ENCODE data around the gene NUP188.
"Not testable (repeated sequence)": the region's sequence is repeated elsewhere in the genome, so short reads cannot be mapped to it uniquely, and the experiment has no call there.

Gene NUP188

DNA sequence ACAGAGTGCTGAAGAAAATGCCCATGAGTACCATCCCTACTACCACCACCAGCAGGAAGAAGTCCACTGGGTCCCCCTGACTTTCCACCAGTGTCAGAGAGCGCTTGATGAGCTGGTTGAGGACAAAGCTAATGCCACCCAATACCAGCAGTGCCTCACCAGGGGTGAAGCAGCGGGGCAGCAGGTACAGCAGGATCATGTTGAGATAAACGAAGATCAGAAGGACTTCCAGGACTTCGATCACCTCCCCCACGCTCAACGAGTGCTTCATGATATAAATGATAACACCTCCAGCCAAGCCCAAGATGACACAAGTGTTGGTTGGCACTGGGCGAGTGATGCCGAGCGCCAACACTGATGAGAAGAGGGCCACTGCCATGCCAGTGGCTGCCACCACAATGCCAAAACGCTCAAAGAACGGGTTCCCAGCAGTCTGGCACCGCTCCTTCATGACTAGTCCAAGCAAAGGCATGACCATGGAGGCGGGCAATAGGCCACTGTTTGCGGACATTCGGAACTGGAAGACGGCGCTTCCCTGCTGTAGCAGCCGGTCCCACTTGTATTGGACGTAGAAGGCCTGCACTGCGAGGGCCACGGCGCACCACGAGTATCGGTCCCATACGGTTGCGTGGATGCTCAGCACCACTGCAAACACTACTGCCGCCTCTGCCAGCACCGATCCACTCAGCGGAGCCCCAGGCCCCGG lies 775 bp upstream of the NUP188 start:
- peaks cover 37% of the 10 kb centered on the region for H3K4me1 ChIP-seq (ENCODE audit: control insufficient read depth, insufficient read depth, low read length)
- peak overlapping the region; percentile 90 for H3K4me3 ChIP-seq (ENCODE audit: low read length)
- DNase-seq (ENCODE audit: low read depth) = peak; percentile 40
- no peaks in the 10 kb centered on the region for H3K27me3 ChIP-seq (replicated peaks; ENCODE audit: control insufficient read depth, insufficient read depth, low read length)
- H3K36me3 ChIP-seq (ENCODE audit: control insufficient read depth, insufficient read depth, low read length, severe bottlenecking) = peaks cover 12% of the 10 kb centered on the region
- H3K9me3 ChIP-seq (ENCODE audit: control insufficient read depth, low read length) = no peaks in the 10 kb centered on the region
- H3K9ac ChIP-seq (ENCODE audit: low read length) = peak overlapping the region; percentile 93

DNA sequence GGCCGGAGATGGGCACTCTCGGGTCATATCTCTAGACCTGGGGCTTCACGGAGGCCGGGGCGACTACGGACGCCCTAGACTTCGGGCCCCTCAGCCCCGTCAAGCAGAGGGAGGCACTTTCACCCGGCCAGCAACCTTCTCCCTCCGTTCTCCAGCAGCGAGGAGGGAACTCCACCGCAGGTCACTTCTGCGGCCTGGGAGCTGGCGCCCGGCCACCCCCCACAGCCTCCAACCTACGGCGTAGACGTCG lies 297 bp upstream of the NUP188 start:
- no peak for DNase-seq (ENCODE audit: low read depth)
- Histone ChIP-seq H3K9ac (ENCODE audit: low read length) (peak overlapping the region; percentile 93), H3K36me3 (ENCODE audit: control insufficient read depth, insufficient read depth, low read length, severe bottlenecking) (peaks cover 12% of the 10 kb centered on the region), H3K4me3 (ENCODE audit: low read length) (peak overlapping the region; percentile 90), H3K27me3 (replicated peaks; ENCODE audit: control insufficient read depth, insufficient read depth, low read length) (no peaks in the 10 kb centered on the region), H3K4me1 (ENCODE audit: control insufficient read depth, insufficient read depth, low read length) (peaks cover 37% of the 10 kb centered on the region), H3K9me3 (ENCODE audit: control insufficient read depth, low read length) (no peaks in the 10 kb centered on the region)

DNA sequence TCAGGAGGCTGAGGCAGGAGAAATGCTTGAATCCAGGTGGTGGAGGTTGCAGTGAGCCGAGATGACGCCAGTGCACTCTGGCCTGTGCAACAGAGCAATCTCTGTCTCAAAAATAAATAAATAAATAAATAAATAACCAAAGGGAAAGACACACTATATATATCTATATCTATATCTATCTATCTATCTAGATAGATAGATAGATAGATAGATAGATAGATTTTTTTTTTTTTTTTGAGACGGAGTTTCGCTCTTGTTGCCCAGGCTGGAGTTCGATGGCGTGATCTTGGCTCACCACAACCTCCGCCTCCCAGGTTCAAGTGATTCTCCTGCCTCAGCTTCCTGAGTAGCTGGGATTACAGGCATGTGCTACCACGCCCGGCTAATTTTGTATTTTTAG lies 13.9 kb downstream of the NUP188 start:
- peaks cover 56% of the 10 kb centered on the region for H3K36me3 ChIP-seq (ENCODE audit: control insufficient read depth, insufficient read depth, low read length, severe bottlenecking)
- H3K4me1 ChIP-seq (ENCODE audit: control insufficient read depth, insufficient read depth, low read length); H3K4me3 ChIP-seq (ENCODE audit: low read length); H3K9ac ChIP-seq (ENCODE audit: low read length); H3K27me3 ChIP-seq (replicated peaks; ENCODE audit: control insufficient read depth, insufficient read depth, low read length); DNase-seq (ENCODE audit: low read depth); H3K9me3 ChIP-seq (ENCODE audit: control insufficient read depth, low read length): not testable (repeated sequence)

GRCh38 chr9:128969491-128969890 lies 22.0 kb downstream of the NUP188 start:
- no peaks in the 10 kb centered on the region for H3K4me1 ChIP-seq (ENCODE audit: control insufficient read depth, insufficient read depth, low read length)
- no peaks in the 10 kb centered on the region for H3K27me3 ChIP-seq (replicated peaks; ENCODE audit: control insufficient read depth, insufficient read depth, low read length)
- no peak overlapping the region for H3K9ac ChIP-seq (ENCODE audit: low read length)
- peak; percentile 27 for DNase-seq (ENCODE audit: low read depth)
- no peaks in the 10 kb centered on the region for H3K9me3 ChIP-seq (ENCODE audit: control insufficient read depth, low read length)
- H3K36me3 ChIP-seq (ENCODE audit: control insufficient read depth, insufficient read depth, low read length, severe bottlenecking) = peaks cover 65% of the 10 kb centered on the region
- H3K4me3 ChIP-seq (ENCODE audit: low read length) = no peak overlapping the region

DNA sequence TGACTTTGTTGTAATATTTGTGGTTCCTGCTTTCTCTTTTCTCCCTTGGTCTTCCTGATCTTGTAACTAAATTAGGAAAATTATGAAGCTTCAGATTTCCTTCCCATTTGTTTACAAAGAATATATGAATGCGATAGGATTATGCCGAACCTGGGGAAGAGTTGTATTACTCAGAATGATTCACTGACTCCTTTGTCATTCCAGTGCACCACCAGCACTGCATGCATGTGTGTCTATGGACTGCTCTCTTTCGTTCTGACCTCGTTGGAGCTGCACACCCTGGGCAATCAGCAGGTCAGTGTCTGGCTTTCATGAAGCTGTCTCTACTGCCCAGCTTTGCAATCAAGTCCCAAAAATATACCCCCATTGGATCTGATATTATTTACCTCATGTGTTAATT lies 25.5 kb downstream of the NUP188 start:
- no peaks in the 10 kb centered on the region for H3K9me3 ChIP-seq (ENCODE audit: control insufficient read depth, low read length)
- H3K27me3 ChIP-seq (replicated peaks; ENCODE audit: control insufficient read depth, insufficient read depth, low read length) = no peaks in the 10 kb centered on the region
- H3K36me3 ChIP-seq (ENCODE audit: control insufficient read depth, insufficient read depth, low read length, severe bottlenecking) = peaks cover 87% of the 10 kb centered on the region
- DNase-seq (ENCODE audit: low read depth) = peak; percentile 59
- H3K4me1 ChIP-seq (ENCODE audit: control insufficient read depth, insufficient read depth, low read length) = no peaks in the 10 kb centered on the region
- no peak overlapping the region for H3K4me3 ChIP-seq (ENCODE audit: low read length)
- no peak overlapping the region for H3K9ac ChIP-seq (ENCODE audit: low read length)

- no peak overlapping the region for H3K9ac ChIP-seq (ENCODE audit: low read length)
- peaks cover 83% of the 10 kb centered on the region for H3K36me3 ChIP-seq (ENCODE audit: control insufficient read depth, insufficient read depth, low read length, severe bottlenecking)
- H3K4me1 ChIP-seq (ENCODE audit: control insufficient read depth, insufficient read depth, low read length) = no peaks in the 10 kb centered on the region
- H3K27me3 ChIP-seq (replicated peaks; ENCODE audit: control insufficient read depth, insufficient read depth, low read length) = no peaks in the 10 kb centered on the region
- H3K9me3 ChIP-seq (ENCODE audit: control insufficient read depth, low read length) = no peaks in the 10 kb centered on the region
- no peak overlapping the region for H3K4me3 ChIP-seq (ENCODE audit: low read length)
- no peak for DNase-seq (ENCODE audit: low read depth)
Measured at GRCh38 chr9:128979111-128979510, 31.6 kb downstream of the NUP188 start.

DNA sequence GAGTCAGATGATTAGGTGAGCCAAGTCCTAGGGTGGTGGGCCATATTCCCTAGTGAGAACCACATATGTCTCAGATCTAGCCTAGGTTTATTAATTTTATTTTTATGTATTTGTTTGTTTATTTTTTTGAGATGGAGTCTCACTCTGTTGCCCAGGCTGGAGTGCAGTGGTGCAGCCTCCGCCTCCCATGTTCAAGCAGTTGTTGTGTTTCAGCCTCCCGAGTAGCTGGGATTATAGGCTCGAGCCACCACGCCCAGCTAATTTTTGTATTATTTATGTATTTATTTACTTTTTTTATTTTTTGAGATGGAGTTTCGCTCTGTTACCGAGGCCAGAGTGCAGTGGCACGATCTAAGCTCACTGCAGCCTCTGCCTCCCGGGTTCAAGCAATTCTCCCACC lies 36.0 kb downstream of the NUP188 start:
- Histone ChIP-seq H3K9ac (ENCODE audit: low read length) (no peak overlapping the region), H3K36me3 (ENCODE audit: control insufficient read depth, insufficient read depth, low read length, severe bottlenecking) (peaks cover 88% of the 10 kb centered on the region)
- no peak for DNase-seq (ENCODE audit: low read depth)

GRCh38 chr9:128986671-128987070 lies 39.2 kb downstream of the NUP188 start:
- DNase-seq (ENCODE audit: low read depth) = no peak
- H3K36me3 ChIP-seq (ENCODE audit: control insufficient read depth, insufficient read depth, low read length, severe bottlenecking) = peaks cover 76% of the 10 kb centered on the region
- no peak overlapping the region for H3K9ac ChIP-seq (ENCODE audit: low read length)
- no peak overlapping the region for H3K4me3 ChIP-seq (ENCODE audit: low read length)
- H3K9me3 ChIP-seq (ENCODE audit: control insufficient read depth, low read length) = no peaks in the 10 kb centered on the region
- H3K27me3 ChIP-seq (replicated peaks; ENCODE audit: control insufficient read depth, insufficient read depth, low read length) = no peaks in the 10 kb centered on the region
- H3K4me1 ChIP-seq (ENCODE audit: control insufficient read depth, insufficient read depth, low read length) = peaks cover 14% of the 10 kb centered on the region

More for the DNA sequence above, 36.0 kb downstream of the NUP188 start:
- Histone ChIP-seq H3K27me3 (replicated peaks; ENCODE audit: control insufficient read depth, insufficient read depth, low read length) (no peaks in the 10 kb centered on the region), H3K4me1 (ENCODE audit: control insufficient read depth, insufficient read depth, low read length) (peaks cover 14% of the 10 kb centered on the region), H3K4me3 (ENCODE audit: low read length) (no peak overlapping the region), H3K9me3 (ENCODE audit: control insufficient read depth, low read length) (no peaks in the 10 kb centered on the region)

DNA sequence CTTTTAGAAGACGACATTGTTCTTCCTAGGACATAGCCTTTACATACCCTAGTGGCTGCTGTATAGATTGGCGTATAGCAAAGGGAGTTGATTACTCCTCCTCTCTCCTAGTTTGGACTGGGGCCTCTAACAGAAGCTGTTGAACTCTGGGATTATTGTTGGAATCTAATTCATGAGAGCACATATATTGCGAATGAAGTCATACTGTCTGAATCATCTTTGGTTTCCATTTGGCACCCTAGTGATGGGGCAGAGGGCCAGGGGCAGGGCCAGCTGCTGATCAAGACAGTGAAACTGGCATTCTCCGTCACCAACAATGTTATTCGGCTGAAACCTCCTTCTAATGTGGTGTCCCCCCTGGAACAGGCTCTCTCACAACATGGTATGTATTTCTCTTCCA lies 40.3 kb downstream of the NUP188 start:
- Histone ChIP-seq H3K9me3 (ENCODE audit: control insufficient read depth, low read length) (no peaks in the 10 kb centered on the region), H3K4me3 (ENCODE audit: low read length) (no peak overlapping the region), H3K4me1 (ENCODE audit: control insufficient read depth, insufficient read depth, low read length) (peaks cover 14% of the 10 kb centered on the region), H3K36me3 (ENCODE audit: control insufficient read depth, insufficient read depth, low read length, severe bottlenecking) (peaks cover 73% of the 10 kb centered on the region), H3K27me3 (replicated peaks; ENCODE audit: control insufficient read depth, insufficient read depth, low read length) (no peaks in the 10 kb centered on the region), H3K9ac (ENCODE audit: low read length) (no peak overlapping the region)
- DNase-seq (ENCODE audit: low read depth) = peak; percentile 84

DNA sequence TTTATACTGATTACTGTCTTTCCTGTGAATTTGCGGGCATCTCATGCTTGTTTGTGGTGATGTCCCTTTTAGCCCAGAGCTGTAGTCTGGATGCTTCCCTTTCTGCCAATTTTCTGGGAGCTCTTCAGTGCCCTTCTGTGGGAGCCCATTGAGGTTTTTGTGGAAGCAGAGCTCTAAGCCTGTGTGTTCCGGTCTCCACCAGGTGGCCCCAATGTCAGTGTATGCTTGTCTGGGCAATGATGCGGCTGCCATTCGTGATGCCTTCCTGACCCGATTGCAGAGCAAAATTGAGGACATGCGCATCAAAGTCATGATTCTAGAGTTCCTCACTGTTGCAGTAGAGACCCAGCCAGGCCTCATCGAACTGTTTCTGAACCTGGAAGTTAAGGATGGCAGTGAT lies 45.5 kb downstream of the NUP188 start:
- H3K4me3 ChIP-seq (ENCODE audit: low read length) = no peak overlapping the region
- peaks cover 5% of the 10 kb centered on the region for H3K4me1 ChIP-seq (ENCODE audit: control insufficient read depth, insufficient read depth, low read length)
- peaks cover 73% of the 10 kb centered on the region for H3K36me3 ChIP-seq (ENCODE audit: control insufficient read depth, insufficient read depth, low read length, severe bottlenecking)
- no peaks in the 10 kb centered on the region for H3K27me3 ChIP-seq (replicated peaks; ENCODE audit: control insufficient read depth, insufficient read depth, low read length)
- H3K9ac ChIP-seq (ENCODE audit: low read length) = no peak overlapping the region
- no peaks in the 10 kb centered on the region for H3K9me3 ChIP-seq (ENCODE audit: control insufficient read depth, low read length)
- no peak for DNase-seq (ENCODE audit: low read depth)

DNA sequence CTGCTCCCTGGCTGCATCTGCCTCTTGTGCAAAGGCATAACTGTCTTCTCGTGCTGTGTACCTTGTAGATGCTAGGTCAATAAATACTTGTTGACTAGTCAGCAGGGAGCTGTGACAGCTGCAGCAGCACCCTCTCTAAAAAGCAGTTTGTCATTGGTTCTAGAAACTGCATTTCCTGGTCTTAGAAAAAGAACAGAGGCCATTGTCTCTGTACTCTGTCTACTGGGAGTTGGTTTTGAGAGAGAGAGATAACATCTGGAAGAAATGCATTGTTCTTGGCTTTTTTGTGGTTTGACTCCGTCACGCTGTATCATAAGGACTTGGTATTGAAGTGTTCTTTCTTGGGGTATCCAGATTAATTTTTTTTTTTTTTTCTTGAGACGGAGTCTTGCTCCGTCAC lies 48.3 kb downstream of the NUP188 start:
- DNase-seq (ENCODE audit: low read depth) = no peak
- H3K9me3 ChIP-seq (ENCODE audit: control insufficient read depth, low read length) = no peaks in the 10 kb centered on the region
- no peak overlapping the region for H3K9ac ChIP-seq (ENCODE audit: low read length)
- H3K4me1 ChIP-seq (ENCODE audit: control insufficient read depth, insufficient read depth, low read length) = no peaks in the 10 kb centered on the region
- no peaks in the 10 kb centered on the region for H3K27me3 ChIP-seq (replicated peaks; ENCODE audit: control insufficient read depth, insufficient read depth, low read length)
- H3K4me3 ChIP-seq (ENCODE audit: low read length) = no peak overlapping the region
- peaks cover 88% of the 10 kb centered on the region for H3K36me3 ChIP-seq (ENCODE audit: control insufficient read depth, insufficient read depth, low read length, severe bottlenecking)

- H3K36me3 ChIP-seq (ENCODE audit: control insufficient read depth, insufficient read depth, low read length, severe bottlenecking) = peaks cover 92% of the 10 kb centered on the region
- DNase-seq (ENCODE audit: low read depth) = no peak
Measured at GRCh38 chr9:128998462-128998861, 51.0 kb downstream of the NUP188 start.

More at GRCh38 chr9:128998462-128998861, 51.0 kb downstream of the NUP188 start:
- no peaks in the 10 kb centered on the region for H3K9me3 ChIP-seq (ENCODE audit: control insufficient read depth, low read length)
- H3K4me3 ChIP-seq (ENCODE audit: low read length) = no peak overlapping the region
- no peaks in the 10 kb centered on the region for H3K27me3 ChIP-seq (replicated peaks; ENCODE audit: control insufficient read depth, insufficient read depth, low read length)
- H3K9ac ChIP-seq (ENCODE audit: low read length) = no peak overlapping the region
- no peaks in the 10 kb centered on the region for H3K4me1 ChIP-seq (ENCODE audit: control insufficient read depth, insufficient read depth, low read length)
